RPMI7951 (cell line): Measurements from ENCODE around the gene LHFPL6. TPM values are rescaled to one million over a fixed set of nuclear protein-coding genes. Genes with fewer than 3 reads are reported as not detected.
A peak's percentile ranks its signal among the peaks of the same experiment; 100 is the strongest.

Experiments
- DNase-seq: peaks from one replicate; pipeline ENCODE4 v3.0.0-alpha.2; 2012; ENCODE audit warnings: low read depth
- total RNA-seq: library from RNA; depleted of rRNA; stranded (reverse); fragments of >200 nt; shearing (Covaris generic); gene quantifications from 2 replicates; pipeline ENCODE4 v1.2.3, GENCODE V29; 2014; rRNA removed

Gene LHFPL6
- 34.7 and 36.2 TPM in 2 replicates for total RNA-seq

DNA sequence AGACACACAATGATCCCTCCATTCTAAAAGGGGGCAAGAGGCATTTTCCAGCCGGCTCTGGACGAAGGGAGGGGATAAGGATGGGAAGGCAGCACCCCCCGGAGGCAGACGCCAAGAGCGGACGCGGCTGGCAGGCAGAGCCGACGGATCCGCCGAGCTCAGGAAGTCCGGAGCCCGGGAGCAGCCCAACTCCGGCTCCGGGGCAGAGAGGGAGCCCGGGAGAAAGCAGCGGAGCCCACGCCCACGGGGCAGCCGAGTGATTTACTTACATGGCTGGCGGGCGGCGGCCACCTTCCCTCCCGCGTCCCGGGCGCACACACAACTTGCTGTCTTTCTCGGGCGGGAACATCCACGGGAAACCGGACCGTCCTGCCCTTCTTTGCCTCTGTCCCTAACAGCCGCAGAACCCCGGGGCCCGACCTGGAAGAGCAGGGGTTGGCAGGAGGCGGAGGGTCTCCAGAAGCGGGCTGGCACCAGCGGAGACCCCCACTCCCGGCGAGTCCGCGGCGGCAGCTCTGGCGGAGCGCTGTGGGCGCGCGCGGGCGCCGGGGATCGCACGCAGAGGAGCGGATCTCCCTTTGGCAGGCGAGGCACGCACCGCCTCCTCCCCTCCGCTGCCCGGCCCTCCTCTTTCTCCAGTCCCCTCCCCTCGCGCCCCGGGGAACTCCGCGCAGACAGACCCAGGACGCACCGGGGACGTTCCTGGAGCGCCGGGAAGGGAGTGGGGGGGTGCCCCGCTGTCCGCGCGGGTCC lies at the start of gene LHFPL6:
Gene LHFPL6 (minus strand): TSS at position 580 of the 753 bp plus-strand sequence.
- peak; percentile 81 for DNase-seq

DNA sequence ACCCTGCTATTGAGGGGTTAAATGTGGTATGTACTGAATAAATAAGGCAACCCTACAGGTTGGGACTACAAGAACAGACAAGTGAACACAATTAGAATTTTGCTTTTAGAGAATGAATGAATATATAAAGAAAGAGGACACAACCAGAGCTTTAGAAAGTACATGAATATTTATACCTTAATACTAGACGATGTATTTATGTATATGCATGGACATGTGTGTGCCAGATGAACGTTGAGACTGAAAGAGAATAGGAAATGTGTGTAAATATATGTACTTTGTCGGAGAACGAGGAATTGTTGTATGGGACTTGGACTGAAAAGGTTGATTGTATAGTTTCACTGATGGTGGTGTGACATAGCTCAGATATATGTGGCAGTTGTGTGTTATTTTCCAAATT lies 43.1 kb upstream of the LHFPL6 start:
- no peak for DNase-seq

DNA sequence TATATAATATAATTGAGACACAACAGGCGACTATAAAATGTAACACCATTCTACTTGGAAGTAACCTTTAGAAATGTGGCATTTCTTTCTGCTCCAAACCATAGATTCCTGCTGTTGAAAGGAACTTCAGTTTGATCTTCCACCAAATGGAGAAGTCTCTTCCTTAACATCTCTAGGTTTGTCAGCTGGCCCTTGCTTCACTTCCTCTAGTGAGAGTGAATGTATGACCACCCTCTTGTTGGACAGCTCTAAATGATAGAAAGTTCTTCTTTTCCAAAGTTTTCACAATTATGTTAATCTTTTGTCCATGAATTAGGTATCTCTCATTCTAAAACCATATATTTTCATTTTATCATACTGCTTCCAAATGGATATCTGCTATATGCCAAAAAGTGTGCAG lies 38.7 kb upstream of the LHFPL6 start:
- DNase-seq: no peak

DNA sequence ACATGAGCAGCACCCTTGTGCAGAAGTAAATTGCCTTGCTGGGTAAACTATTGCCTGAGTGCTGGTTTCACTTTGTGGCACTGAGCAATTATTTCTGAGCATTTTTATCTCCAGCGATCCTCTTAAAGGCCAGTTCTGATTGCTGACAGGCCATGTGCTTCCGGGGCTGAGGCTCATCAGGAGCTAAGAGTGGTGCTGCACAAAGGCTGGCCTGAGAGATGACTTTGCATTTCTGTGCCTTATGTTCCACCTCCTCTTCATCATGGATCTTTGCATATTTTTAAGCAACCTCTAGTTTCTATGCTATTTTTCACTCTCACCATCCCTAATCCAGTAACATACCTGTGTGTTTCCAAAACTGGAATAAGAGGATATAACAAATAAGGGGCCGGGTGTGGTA lies 34.9 kb upstream of the LHFPL6 start:
- DNase-seq: no peak

DNA sequence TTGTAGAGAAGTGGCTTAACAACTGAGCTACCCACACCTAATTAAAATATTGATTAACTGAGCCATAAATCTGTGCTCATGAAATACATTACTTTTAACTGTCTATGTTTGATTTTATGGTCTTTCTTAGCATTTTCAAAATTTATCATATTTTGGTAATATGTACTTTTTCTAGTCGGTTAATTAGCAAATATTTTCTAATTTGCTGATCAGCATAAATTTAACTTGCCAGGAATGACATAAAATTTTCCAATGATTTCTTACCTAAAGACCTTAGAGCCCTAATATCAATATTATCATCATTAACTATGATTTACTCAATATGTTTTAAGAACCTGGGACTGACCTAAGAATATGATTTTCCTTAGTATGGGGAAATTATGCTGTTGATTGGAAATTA lies 32.6 kb upstream of the LHFPL6 start:
- no peak for DNase-seq

DNA sequence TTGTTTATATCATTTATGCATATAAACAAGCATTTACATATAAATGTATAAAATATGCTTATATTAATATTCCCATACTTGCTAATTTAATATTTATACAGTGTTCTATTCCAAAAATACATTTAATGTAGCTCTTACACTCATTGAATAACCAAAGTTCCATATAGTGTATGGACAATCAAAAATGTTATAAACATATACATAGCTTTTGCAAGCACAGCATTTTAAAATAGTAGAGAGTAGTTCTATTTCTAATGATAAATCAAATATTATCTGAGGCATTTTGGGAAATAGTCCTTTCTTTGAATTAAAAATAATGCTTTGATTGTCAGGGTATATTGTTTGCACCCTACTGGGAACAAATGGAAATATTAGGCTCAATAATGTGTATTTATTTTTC lies 30.0 kb upstream of the LHFPL6 start:
- DNase-seq: no peak

DNA sequence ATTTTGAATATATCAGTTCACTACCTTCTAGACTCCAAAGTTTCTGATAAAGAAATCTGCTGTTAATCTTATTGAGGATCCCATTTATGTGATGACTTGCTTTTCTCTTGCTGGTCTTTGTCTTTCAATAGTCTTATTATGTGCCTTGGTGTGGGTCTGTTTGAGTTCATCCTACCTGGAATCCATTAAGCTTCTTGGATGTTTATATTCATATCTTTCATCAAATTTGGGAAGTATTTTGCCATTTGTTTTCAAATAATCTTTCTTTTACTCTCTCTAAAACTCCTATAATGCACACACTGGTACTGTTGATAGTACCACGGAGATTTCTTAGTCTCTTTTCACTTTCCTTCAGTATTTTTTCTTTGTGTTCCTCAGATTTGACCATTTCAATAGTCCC lies 28.3 kb upstream of the LHFPL6 start:
- no peak for DNase-seq

DNA sequence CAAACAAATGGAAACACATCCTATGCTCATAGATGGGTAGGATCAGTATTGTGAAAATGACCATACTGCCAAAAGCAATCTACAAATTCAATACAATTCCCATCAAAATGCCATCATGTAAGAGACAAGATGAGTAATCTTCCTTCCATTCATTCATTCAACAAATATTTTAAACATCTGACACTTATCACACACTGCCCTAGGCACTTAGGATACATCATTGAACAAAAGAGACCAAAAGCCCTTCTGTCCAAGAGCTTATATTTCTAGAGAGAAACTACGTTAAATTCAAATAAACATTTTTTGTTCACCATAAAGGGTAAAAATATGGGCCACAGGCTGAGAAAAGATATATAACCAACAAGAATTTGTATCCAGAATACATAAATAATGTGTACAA lies 20.5 kb upstream of the LHFPL6 start:
- no peak for DNase-seq

DNA sequence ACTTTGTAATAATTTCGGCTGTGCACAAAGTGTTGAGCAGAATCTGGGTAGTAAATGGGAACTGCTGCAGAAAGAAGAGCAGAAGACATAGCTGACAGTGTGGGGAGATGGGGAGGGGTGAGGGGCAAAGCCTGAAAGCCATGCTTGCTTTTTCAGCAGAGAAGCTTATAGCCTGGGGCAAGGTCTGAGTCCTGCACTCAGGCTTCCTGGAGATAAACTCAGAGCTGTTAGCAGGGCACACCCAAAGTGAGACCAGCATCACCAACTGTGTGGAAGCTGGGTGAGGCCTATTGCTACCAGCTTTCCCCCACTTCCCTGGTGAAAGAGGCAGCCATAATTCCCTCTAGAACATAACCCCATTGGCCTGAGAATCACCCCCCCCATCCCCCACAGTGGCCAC lies 15.6 kb upstream of the LHFPL6 start:
- no peak for DNase-seq

DNA sequence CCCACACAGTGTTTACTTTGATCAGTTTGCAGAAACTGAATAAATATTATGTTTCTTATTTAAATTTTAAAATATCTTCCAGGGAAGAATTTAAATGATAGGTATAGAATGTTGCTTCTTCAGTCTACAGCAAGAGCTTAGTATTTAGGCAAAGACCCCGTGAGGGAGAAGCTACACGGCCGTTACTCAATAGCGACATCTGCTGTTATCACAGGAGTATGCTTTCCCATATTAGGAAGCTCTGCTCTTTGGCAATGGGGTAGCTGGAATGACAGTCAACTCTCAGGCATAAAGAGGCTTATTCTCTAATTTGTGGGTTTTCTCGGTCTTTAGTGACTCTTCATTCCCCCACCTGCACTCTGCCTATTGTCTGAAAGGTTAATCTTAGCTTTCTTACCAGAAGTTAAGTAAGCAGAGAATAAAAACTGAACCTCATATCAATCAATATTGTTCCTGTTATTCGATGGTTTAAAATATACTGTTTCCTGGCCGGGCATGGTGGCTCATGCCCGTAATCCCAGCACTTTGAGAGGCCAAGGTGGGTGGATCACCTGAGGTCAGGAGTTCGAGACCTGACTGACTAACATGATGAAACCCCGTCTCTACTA lies 13.2 kb upstream of the LHFPL6 start:
- peak; percentile 58 for DNase-seq

DNA sequence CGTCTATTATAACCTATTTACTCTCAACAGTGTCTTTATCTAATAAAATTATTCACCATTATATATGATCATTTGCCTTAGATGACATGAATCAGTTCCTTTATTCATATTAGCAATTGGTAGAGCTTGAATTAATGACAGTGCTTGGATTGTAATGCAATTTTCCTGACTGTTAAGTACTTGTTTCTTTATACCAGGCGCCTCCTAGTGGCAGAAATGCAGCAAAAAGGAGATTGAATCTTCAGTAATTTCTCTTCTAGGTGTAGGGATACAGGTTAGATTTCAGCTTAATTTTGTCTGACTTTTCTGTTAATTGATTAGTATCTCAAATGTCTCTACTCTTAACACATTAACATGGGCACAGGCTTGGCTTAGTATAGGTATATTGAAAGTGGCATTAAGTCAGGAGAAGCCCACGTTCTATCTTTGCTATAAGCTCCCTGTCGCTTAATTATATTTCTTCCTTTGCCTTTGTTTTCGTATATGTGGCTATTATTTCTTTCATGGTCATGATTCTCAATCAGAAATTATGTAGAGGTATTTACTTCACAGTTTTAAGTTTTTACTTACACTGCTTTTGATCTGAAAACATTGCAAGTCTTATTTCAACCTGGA lies 9.1 kb upstream of the LHFPL6 start:
- DNase-seq: peak; percentile 61

DNA sequence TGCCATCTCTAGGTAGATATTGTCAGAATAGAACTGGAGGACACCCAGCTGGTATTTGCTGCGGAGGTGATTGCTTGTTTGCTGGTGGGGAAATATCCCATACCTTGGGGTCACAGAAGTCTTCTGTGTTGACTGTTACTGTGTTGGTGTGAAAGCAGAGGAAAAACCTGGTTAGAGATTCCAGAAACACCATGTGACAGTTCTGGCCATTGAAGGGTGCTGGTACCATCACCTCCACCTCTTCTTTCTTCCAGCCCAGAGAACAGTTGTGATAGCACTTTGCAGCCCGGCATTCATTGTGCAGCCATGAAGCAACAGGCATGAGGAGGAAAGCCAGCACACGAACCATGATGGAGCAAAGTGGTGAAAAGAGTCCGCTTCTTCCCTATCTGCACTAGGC lies 4.9 kb upstream of the LHFPL6 start:
- DNase-seq: no peak

DNA sequence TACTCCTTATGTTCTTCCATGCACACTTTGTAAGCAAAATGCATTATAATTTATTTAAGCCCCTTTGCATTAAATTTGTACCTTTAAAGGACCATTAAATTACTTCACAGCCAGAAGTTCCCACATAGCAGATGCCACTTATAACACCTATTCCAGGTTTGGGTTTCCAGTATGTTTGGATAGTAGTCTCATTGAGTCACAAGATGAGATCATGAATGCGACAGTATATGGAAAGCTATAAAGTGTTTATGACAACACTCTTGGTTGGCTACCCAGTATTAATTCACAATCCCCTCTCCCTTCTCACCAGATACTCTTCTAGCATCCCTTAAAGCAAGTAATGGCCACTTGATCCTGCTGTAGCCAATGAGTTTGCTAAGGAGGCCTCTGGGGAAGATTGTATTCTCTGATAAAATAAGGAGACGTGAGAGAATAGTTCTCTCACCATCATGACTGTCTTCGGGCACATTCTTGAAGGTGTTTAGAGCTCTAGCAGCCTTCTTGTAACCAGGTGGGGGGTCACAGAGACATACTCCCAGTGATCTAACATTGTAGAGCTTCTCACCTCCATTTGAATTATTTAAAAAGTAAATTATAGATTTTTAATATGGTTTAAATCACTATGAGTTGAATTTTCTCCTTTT lies 2.8 kb upstream of the LHFPL6 start:
- no peak for DNase-seq

DNA sequence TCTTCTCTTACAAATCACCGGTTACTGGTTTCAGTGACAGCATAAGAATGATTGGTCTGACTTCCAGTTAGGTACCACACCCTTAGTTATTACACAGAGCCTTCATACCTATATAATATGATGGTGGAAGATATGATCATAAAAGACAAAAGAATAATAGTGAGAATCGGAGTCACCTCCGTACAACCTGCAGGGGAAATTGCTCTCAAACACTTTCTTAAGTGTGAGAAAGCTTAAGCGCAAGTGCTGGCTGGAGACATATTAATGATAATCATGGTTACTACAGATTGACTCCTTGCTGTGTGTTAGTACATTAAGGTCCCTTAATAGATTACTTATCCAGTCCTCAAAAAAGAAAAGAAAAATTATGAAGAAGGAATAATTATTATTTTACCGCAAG lies 1.8 kb upstream of the LHFPL6 start:
- no peak for DNase-seq

DNA sequence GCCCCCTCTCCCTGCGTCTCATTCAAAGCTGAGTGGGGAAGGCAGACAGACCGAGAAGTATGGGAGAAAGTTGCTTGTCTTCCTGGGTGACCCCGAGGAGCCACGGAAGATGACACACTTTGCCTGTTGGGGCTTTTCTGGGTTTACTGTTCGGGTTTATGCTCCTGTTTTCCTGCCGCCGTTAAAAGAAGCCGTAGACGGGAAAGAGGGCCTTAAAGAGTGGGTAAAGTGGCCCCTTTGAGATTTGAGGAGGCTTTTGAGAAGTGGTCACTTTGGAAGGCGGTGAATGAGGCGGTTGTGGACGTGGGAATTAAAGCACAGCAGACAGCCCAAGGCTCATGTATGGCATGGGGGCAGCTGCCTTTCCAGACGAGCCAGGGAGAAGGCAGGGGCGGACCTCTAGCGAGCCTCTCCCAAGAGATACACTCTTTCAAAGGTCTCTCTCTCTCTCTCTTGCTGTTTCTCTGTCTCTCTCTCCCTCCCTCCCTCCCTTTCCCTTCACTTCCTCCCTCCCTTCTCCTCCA lies 493 bp upstream of the LHFPL6 start:
- peak; percentile 56 for DNase-seq

DNA sequence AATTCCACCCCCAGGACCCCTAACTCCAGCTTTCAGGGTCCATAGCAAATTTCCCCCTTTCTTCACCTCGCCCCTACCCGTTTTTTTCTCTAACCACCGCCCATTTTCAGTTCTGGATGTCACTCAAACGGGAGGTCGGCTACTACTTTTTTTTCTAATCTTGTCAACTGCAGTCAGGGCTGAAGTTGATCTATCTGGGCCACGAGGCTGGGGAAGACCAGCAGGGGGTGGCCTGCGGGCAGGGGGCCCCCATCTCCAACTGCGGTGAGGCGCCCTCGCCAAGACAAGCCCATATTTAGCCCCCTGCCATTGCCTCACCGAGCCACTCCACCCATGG lies 748 bp downstream of the LHFPL6 start:
- DNase-seq: no peak

DNA sequence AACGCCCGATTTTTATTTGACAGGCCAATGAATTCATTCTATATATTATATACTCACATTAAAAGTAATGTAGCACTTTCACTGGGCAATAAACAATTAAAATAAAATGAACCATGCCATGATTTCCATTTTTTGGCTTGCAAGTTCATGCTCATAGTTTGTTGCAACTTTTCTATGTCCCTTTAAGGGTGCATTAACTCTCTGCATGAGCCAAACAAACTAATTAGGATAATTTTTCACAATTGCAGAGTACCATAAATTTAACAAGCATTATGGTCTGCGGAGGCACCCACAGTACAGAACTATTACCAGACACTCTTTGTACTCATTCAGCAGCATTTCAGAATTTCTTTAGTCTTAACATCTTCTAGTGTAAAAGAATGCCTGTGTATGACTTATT lies 1.4 kb downstream of the LHFPL6 start:
- DNase-seq: no peak

DNA sequence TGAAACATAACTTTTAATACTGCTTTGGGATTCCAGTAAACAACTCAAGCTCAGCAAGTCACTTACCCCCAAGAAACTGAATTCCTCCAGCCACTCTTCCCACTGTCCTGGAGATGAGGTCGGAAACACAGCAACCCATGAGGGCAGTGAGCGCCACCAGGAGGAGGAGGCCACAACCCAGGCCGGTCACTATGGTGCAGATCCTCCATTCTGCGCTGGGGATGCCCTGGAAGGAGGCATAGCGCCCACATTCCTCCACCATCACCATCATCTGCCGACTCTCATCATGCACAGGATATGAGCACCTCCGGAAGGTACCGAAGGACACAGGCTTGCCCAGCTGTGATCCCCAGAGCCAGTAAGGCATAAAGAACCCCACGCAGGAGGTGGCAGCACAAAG lies 2.2 kb downstream of the LHFPL6 start:
- no peak for DNase-seq

DNA sequence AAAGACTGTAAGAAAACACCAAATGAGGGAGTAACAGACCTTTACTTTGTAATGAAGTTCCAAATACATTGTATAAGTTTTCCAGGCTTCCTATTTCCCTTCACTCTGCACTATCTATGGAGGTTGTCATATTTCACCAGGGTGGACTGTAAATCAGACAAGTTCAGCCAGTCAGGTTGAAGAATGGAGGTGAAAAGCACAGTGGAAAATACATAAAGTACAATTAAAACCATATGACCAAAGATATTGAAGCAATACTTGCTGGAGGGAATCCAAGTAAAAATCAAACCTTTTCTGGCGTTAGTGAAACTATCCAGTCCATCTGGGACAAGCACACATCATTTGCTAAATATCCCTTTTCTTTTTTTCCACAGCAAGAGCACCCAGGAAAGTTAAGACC lies 3.2 kb downstream of the LHFPL6 start:
- DNase-seq: no peak

DNA sequence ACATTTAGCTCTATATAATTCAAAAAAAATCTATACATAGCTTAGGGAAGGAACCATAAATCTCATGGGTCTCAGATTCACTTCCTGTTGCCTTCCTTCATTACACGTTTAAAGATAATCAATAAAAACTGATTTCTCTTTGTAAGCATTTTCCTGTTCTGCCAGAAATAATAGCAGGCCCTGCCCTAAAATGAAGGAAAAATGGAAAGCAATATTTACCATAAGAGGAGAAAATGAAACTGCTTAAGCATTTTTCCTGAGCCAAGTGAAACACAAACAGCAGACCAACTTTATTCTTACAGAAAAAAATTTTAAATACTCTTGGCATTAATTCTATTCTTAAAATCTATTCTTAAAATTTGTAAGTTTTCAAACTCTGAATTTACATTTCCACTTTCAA lies 4.0 kb downstream of the LHFPL6 start:
- DNase-seq: no peak

DNA sequence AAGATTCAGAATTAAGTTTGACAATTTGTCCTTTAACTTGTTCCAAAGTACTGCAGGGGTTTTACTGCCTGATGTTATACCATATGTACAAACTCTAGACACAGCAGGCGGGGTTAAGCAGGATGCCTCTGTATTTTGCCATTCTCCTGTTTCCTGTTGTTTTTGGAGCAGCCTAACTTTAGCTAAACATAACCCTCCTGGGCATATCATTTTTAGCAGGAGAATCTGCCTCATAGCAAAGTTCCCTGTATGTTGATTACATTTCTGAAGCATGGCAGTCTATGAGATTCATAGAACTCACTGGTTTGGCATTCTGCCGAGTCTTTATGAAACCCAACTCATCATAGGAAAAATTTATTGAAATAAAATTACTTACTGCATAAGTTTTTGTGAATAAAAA lies 5.2 kb downstream of the LHFPL6 start:
- DNase-seq: no peak

DNA sequence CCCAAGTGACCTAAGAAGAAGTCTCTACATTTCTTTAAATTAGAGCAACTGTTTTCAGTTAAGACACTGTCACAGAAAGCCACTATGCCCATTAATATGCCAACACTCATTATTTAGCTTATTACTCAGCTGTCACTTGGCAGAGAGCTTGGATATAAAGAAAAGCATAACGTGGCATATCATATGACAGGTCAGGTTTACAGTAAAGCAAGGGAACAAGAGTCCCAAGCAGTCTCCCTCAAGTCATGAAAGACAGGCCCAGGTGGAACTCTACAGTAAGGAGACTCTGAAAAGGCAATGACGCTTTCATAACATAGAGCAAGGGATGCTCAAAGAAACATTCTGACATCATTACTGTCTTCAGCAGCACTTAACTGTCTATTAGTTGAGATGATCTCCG lies 6.3 kb downstream of the LHFPL6 start:
- DNase-seq: no peak

DNA sequence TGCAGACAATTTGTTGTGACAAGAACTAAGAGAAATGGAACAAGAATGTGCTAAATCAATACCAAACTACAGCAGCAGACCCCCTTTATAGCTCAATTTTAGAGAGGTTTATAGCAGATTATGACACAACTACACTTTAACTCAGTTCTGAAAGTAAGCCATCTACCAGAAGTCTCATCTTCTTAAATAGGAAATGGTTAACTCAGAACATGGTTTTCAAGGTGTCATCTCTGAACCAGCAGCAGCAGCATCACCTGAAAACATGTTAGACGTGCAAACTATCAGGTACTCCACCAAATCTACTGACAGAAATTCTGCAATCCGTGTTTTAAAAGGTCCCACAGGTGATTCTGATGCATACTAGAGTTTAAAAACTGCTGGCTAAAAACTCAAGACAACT lies 6.8 kb downstream of the LHFPL6 start:
- no peak for DNase-seq
